Motor neuron (in vitro differentiated cells): ENCODE measurements around the gene IL17RB. TPM values are rescaled to one million over a fixed set of nuclear protein-coding genes. Genes with fewer than 3 reads are reported as not detected.

ENCODE experiments used
- ATAC-seq, 8 experiments: fragments of 200-7000 bp; cut with Tn5 transposase; replicated peaks in 6 of 8; 2 replicates each; pipeline ENCODE4 v1.8.0; 2021; ENCODE audit warnings: mild to moderate bottlenecking in 8 of 8, moderate library complexity in 8 of 8
- H3K27ac ChIP-seq, 2 donors: fragments of 250-450 bp; sonication (Bioruptor Pico); 2 replicates each; pipeline ENCODE4 v1.9.0; 2021; ENCODE audit warnings: antibody characterized with exemption in 2 of 2, mild to moderate bottlenecking in 2 of 2, moderate library complexity in 1 of 2
- H3K4me1 ChIP-seq, 2 donors: fragments of 250-450 bp; sonication (Bioruptor Pico); replicated peaks in 1 of 2; 2 replicates each; pipeline ENCODE4 v1.6.1; 2021; ENCODE audit warnings: antibody characterized with exemption in 2 of 2, mild to moderate bottlenecking in 2 of 2, moderate library complexity in 1 of 2
- H3K4me3 ChIP-seq, 5 donors: fragments of 250-450 bp; sonication (Bioruptor Pico); 2 replicates each; pipeline ENCODE4 v1.9.0; 2021; ENCODE audit warnings: antibody characterized with exemption in 5 of 5, mild to moderate bottlenecking in 5 of 5, moderate library complexity in 4 of 5
- WGBS, 10 experiments: fragments of 450-650 bp; shearing (Covaris generic); methylation state at CpG; one replicate each; pipeline ENCODE4 v1.0.0; 2022; 5-methylcytosine and 5-hydroxymethylcytosine counted together
- in situ Hi-C, 9 experiments: fragments of 400-800 bp; cut with MboI; loops; one replicate each; pipeline ENCODE4 v1.15.0; 2021; ENCODE audit warnings: low sequenced_read_pairs in 9 of 9, low pct_unique_long_range_greater_than_20kb in 2 of 9; ENCODE audit not compliant: unreplicated experiment in 9 of 9
- total RNA-seq, 8 experiments: library from RNA; unstranded; fragments of 300-600 nt; gene quantifications; 2 replicates each; pipeline versions ENCODE4 v1.2.3 to v1.2.4, GENCODE V29; 2022

Gene IL17RB
- total RNA-seq, 8 experiments from 2014 or later, result 1.7 to 6.2 (median 2.7) TPM

- H3K4me1 ChIP-seq, result no peaks in the 10 kb centered on the region
- in situ Hi-C loops, result no loop called here
- 60 to 86% (median 67%) methylated on average over 1 of the region's 1 CpG; no CpG with 5 or more reads in 7 of the 10 experiments for WGBS, 10 experiments
- no peak overlapping the region for H3K4me3 ChIP-seq
- no peak overlapping the region for H3K27ac ChIP-seq
- ATAC-seq, result peak in 3 of 8 experiments; percentile 95 to 98 (median 96)
Observed at GRCh38 chr3:53863145-53863544, 16.8 kb downstream of the IL17RB start.

GRCh38 chr3:53865732-53866499 is 19.5 kb downstream of the IL17RB start:
- Histone ChIP-seq H3K27ac (no peak overlapping the region), H3K4me1 (no peaks in the 10 kb centered on the region), H3K4me3 (no peak overlapping the region)
- in situ Hi-C loops, result no loop called here
- no peak for ATAC-seq
- 60 to 100% (median 96%) methylated on average over 1 to 5 of the region's 5 CpGs; no CpG with 5 or more reads in 2 of the 10 experiments for WGBS, 10 experiments

GRCh38 chr3:53880396-53881345 is 34.3 kb downstream of the IL17RB start:
- Histone ChIP-seq H3K4me3 (peak overlapping the region; percentile 62 to 96 (median 88)), H3K27ac (no peak overlapping the region), H3K4me1 (peaks cover 7 to 9% of the 10 kb centered on the region in 2 donors)
- no peak for ATAC-seq
- in situ Hi-C loops, result no loop called here
- 0 to 100% (median 58%) methylated on average over 1 to 8 of the region's 10 CpGs for WGBS, 10 experiments

GRCh38 chr3:53881691-53882593 is 35.6 kb downstream of the IL17RB start, which contains the start of gene ACTR8:
TSS of gene ACTR8 (minus strand) at chr3:53882152. CDS start at chr3:53882101, 51 bp downstream.
- WGBS, 10 experiments, result 0 to 33% (median 3%) methylated on average over 1 to 10 of the region's 65 CpGs; no CpG with 5 or more reads in 5 of the 10 experiments
- peak within 1 kb of the TSS; percentile 62 to 96 (median 88) for H3K4me3 ChIP-seq
- ATAC-seq, result peak; percentile 84 to 94 (median 92)
- H3K4me1 ChIP-seq, result peaks cover 7 to 9% of the 10 kb centered on the region in 2 donors
- peak within 1 kb of the TSS; percentile 92 to 94 for H3K27ac ChIP-seq
- in situ Hi-C loops, result no loop called here

GRCh38 chr3:53883008-53883407 is 36.6 kb downstream of the IL17RB start:
- no peak for ATAC-seq
- Histone ChIP-seq H3K4me3 (no peak overlapping the region), H3K4me1 (peaks cover 7 to 9% of the 10 kb centered on the region in 2 donors), H3K27ac (no peak overlapping the region)
- in situ Hi-C loops, result no loop called here
- 80 to 100% (median 94%) methylated on average over 1 to 4 of the region's 4 CpGs; no CpG with 5 or more reads in 1 of the 10 experiments for WGBS, 10 experiments

GRCh38 chr3:53884623-53885022 is 38.3 kb downstream of the IL17RB start:
- H3K4me3 ChIP-seq, result no peak overlapping the region
- H3K27ac ChIP-seq, result no peak overlapping the region
- H3K4me1 ChIP-seq, result peaks cover 7 to 9% of the 10 kb centered on the region in 2 donors
- in situ Hi-C loops, result no loop called here
- ATAC-seq, result no peak
- 95 to 100% (median 97%) methylated on average over 3 to 10 of the region's 11 CpGs; no CpG with 5 or more reads in 3 of the 10 experiments for WGBS, 10 experiments

- no peak for ATAC-seq
- H3K4me3 ChIP-seq, result no peak overlapping the region
- 80 to 100% (median 98%) methylated on average over 1 to 3 of the region's 3 CpGs; no CpG with 5 or more reads in 1 of the 10 experiments for WGBS, 10 experiments
- in situ Hi-C loops, result no loop called here
- H3K4me1 ChIP-seq, result peaks cover 10% of the 10 kb centered on the region in 2 donors
- H3K27ac ChIP-seq, result no peak overlapping the region
Observed at GRCh38 chr3:53885239-53885638, 38.9 kb downstream of the IL17RB start.

GRCh38 chr3:53887446-53887845 is 41.1 kb downstream of the IL17RB start:
- no peak overlapping the region for H3K27ac ChIP-seq
- in situ Hi-C loops, result no loop called here
- no peak overlapping the region for H3K4me3 ChIP-seq
- peaks cover 8 to 11% of the 10 kb centered on the region in 2 donors for H3K4me1 ChIP-seq
- ATAC-seq, result no peak

- 80 to 100% (median 100%) methylated on average over 1 of the region's 1 CpG; no CpG with 5 or more reads in 4 of the 10 experiments for WGBS, 10 experiments
- no peak for ATAC-seq
- H3K4me3 ChIP-seq, result no peak overlapping the region
- H3K27ac ChIP-seq, result no peak overlapping the region
- H3K4me1 ChIP-seq, result peaks cover 15% of the 10 kb centered on the region in 2 donors
- in situ Hi-C loops, result no loop called here
Observed at GRCh38 chr3:53888232-53888631, 41.9 kb downstream of the IL17RB start.

- WGBS, 10 experiments, result 0 to 9% (median 1%) methylated on average over 2 to 17 of the region's 21 CpGs
- Histone ChIP-seq H3K4me3 (peak overlapping the region; percentile 55 to 89 (median 76)), H3K4me1 (peaks cover 15% of the 10 kb centered on the region in 2 donors), H3K27ac (peak overlapping the region; percentile 80 to 85)
- ATAC-seq, result peak in 4 of 8 experiments; percentile 1 to 2 (median 2)
- in situ Hi-C loops, result no loop called here
Observed at GRCh38 chr3:53890726-53891475, 44.5 kb downstream of the IL17RB start.

- ATAC-seq, result peak; percentile 91 to 97 (median 96)
- H3K4me1 ChIP-seq, result peaks cover 15% of the 10 kb centered on the region in 2 donors
- H3K27ac ChIP-seq, result peak within 1 kb of the TSS; percentile 86 to 93
- in situ Hi-C loops, result no loop called here
- H3K4me3 ChIP-seq, result peak within 1 kb of the TSS; percentile 55 to 89 (median 76)
- 0 to 5% (median 0%) methylated on average over 1 to 43 of the region's 73 CpGs for WGBS, 10 experiments
Observed at GRCh38 chr3:53891497-53892285, 45.3 kb downstream of the IL17RB start, which contains the start of gene SELENOK. TSS of gene SELENOK (minus strand) at chr3:53891859.
